Measurements from ENCODE around the gene DLG1. TPM values are rescaled to one million over a fixed set of nuclear protein-coding genes. Genes with fewer than 3 reads are reported as not detected.

DLG1 gene
- total RNA-seq, 1 donor from 2014 or later = 157 TPM

DNA sequence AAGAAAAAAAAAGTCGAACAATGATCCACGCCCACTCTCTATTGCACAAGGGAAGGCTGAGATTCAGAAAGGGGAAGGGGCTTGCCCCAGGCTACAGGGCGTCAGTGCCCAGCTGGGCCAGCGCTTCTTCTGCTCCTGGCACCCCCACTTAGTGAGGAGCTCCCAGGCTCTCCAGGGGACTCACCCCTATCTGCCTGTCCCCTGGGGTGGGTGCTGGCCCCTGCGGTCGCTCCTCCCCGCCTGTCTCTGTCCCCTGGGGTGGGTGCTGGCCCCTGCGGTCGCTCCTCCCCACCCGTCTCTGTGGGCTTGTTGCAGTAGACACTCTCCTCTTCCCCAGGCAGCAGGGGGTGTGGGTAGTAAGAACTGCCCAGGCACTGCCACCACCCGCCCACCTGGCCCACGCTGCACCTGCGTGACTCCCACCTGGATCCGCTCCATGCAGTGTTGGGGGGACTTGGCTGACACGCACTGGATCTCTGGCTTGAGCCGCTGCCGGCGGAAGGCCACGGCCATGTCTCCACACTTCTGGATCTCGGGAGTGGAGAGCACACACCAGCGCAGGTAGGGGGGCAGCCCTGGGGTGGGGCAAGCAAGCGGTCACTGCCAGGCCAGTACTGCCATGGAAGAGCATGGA is 283.4 kb downstream of the DLG1 start:
- no peak overlapping the region for H3K27ac Mint-ChIP-seq (ENCODE audit: unreplicated experiment)

DNA sequence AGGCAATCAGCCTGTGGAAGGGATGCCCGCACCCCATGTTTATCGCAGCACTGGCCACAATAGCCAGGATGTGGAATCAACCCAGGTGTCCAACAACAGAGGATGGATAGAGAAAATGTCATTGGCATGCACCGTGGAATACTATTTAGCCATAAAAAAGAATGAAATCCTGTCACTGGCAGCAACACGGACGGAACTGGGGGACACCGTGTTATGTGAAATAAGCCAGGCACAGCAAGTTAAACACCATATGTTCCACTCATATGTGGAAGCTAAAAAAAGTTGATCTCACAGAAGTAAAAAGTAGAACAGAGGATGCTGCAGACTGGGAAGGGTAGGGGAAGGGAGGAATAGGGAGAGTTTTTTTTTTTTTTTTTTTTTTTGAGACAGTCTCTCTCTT is 284.4 kb downstream of the DLG1 start:
- Mint-ChIP-seq H3K4me1 (ENCODE audit: low read depth) (no peaks in the 10 kb centered on the region), H3K4me3 (ENCODE audit: unreplicated experiment) (no peak overlapping the region)

More for the DNA sequence above, 283.4 kb downstream of the DLG1 start:
- H3K36me3 Mint-ChIP-seq (ENCODE audit: low read depth) = no peaks in the 10 kb centered on the region
- peak; percentile 87 for DNase-seq (ENCODE audit: low spot score)
- TF ChIP-seq, protein P1, sequence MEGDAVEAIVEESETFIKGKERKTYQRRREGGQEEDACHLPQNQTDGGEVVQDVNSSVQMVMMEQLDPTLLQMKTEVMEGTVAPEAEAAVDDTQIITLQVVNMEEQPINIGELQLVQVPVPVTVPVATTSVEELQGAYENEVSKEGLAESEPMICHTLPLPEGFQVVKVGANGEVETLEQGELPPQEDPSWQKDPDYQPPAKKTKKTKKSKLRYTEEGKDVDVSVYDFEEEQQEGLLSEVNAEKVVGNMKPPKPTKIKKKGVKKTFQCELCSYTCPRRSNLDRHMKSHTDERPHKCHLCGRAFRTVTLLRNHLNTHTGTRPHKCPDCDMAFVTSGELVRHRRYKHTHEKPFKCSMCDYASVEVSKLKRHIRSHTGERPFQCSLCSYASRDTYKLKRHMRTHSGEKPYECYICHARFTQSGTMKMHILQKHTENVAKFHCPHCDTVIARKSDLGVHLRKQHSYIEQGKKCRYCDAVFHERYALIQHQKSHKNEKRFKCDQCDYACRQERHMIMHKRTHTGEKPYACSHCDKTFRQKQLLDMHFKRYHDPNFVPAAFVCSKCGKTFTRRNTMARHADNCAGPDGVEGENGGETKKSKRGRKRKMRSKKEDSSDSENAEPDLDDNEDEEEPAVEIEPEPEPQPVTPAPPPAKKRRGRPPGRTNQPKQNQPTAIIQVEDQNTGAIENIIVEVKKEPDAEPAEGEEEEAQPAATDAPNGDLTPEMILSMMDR (IDR thresholded peaks at IDR 0.05) = no peak
- no peaks in the 10 kb centered on the region for H3K9me3 Mint-ChIP-seq (ENCODE audit: low read depth)
- H3K4me1 Mint-ChIP-seq (ENCODE audit: low read depth) = no peaks in the 10 kb centered on the region
- H3K27me3 Mint-ChIP-seq (ENCODE audit: low read depth) = peaks cover 13% of the 10 kb centered on the region
- H3K4me3 Mint-ChIP-seq (ENCODE audit: unreplicated experiment) = no peak overlapping the region

DNA sequence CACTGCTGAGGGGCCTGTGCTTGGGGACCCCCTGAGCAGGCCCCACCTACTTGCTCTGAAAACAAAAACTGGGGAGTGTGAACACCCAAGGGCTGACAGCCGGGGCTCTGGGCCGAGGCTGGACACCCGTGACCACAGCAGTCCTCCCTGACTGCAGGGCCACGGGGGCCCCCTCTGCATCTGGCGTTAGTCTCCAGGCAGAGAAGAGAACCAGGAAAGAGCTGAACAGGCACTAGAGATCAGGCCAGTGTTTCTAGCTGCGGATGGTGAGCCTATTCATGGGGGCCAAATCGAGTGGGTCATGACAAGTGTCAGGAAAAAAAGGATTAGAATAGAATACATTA is 285.9 kb downstream of the DLG1 start:
- no peak overlapping the region for H3K27ac Mint-ChIP-seq (ENCODE audit: unreplicated experiment)
- H3K9me3 Mint-ChIP-seq (ENCODE audit: low read depth) = no peaks in the 10 kb centered on the region
- no peaks in the 10 kb centered on the region for H3K27me3 Mint-ChIP-seq (ENCODE audit: low read depth)
- no peaks in the 10 kb centered on the region for H3K36me3 Mint-ChIP-seq (ENCODE audit: low read depth)
- H3K4me3 Mint-ChIP-seq (ENCODE audit: unreplicated experiment) = no peak overlapping the region
- peak; percentile 27 for DNase-seq (ENCODE audit: low spot score)
- TF ChIP-seq, protein P1 (IDR thresholded peaks at IDR 0.05) = no peak
- no peaks in the 10 kb centered on the region for H3K4me1 Mint-ChIP-seq (ENCODE audit: low read depth)

More for the DNA sequence above, 284.4 kb downstream of the DLG1 start:
- TF ChIP-seq, protein P1 (IDR thresholded peaks at IDR 0.05) = no peak
- Mint-ChIP-seq H3K9me3 (ENCODE audit: low read depth) (no peaks in the 10 kb centered on the region), H3K27me3 (ENCODE audit: low read depth) (peaks cover 4% of the 10 kb centered on the region), H3K27ac (ENCODE audit: unreplicated experiment) (no peak overlapping the region), H3K36me3 (ENCODE audit: low read depth) (no peaks in the 10 kb centered on the region)
- peak; percentile 13 for DNase-seq (ENCODE audit: low spot score)

DNA sequence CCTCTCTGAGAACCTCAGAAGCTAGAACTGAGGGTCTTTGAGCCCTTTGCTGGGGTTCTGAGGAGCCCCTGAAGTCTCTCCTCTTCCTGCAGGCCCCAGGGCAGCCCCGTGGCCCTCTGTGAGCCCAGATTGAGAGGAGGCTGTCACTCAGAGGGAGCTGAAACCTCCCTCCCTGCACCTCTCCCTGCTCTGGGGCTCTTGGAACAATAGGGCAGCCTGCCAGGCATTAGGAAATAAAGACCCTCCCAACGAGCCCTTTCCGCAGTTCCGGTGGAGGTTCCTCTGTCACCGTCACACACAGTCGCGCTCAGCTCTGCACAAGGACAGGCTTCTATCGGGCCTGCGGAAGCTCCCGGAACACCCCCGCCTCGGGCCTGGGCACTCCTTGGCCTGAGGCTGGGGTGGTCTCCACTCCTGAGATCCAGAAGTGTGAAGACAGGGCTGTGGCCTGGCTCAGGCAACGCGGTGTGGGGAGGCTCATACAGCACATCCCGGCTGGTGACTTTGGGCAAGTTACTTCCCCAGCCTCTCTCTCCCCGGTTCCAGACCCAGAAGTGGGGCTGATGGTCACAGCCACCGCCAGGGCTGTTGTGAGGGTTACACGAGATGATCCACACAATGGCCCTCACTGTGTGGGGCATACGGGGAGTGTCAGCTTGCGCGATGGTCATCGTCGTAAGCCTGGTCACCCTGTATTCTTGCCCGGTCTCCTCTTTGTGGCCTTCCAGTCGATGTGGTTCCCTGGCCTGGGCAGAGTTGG is 286.5 kb downstream of the DLG1 start:
- DNase-seq (ENCODE audit: low spot score) = no peak
- Mint-ChIP-seq H3K27me3 (ENCODE audit: low read depth) (no peaks in the 10 kb centered on the region), H3K4me1 (ENCODE audit: low read depth) (no peaks in the 10 kb centered on the region), H3K4me3 (ENCODE audit: unreplicated experiment) (no peak overlapping the region), H3K36me3 (ENCODE audit: low read depth) (no peaks in the 10 kb centered on the region), H3K9me3 (ENCODE audit: low read depth) (no peaks in the 10 kb centered on the region), H3K27ac (ENCODE audit: unreplicated experiment) (no peak overlapping the region)
- TF ChIP-seq, protein P1 (IDR thresholded peaks at IDR 0.05) = no peak

DNA sequence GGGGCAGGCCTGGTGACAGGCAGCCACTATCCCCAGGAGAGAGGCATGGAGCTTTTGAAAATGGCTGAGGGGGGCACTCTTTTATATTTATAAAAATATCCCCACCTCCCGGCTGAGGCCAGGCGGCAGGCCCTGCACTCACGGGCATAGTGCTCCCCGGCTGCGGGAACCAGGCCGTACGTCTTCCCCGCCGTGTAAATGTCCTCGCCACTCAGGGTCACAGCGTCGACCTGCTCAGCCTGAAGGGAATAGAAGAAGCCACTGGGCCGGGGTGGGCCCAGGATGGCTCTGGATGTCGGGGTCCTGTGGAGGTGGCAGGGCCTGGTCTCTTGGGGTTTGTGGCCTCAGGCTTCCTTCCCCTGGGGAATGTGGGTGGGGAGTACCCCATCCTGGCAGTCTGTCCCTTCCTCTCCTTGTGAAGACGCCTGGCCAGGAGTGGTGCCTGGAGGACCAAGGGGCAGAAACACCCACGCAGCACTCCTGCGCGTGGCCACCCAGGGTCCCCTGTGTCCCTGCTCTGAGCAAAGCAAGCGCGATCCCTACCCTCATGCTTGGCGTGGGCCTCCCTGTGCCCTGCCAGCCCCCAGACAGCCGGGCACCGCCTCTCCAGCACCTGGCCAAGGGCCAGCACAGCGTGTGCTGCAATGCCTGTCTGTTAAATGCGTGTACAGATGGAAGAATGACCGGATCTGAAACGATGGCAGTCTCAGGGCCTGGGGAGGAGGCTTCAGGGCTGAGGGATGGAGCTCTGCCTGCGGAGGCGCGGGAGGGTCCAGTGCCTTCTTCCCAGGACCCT is 287.7 kb downstream of the DLG1 start:
- Mint-ChIP-seq H3K9me3 (ENCODE audit: low read depth) (no peaks in the 10 kb centered on the region), H3K4me1 (ENCODE audit: low read depth) (no peaks in the 10 kb centered on the region), H3K27me3 (ENCODE audit: low read depth) (no peaks in the 10 kb centered on the region), H3K36me3 (ENCODE audit: low read depth) (no peaks in the 10 kb centered on the region), H3K4me3 (ENCODE audit: unreplicated experiment) (no peak overlapping the region), H3K27ac (ENCODE audit: unreplicated experiment) (no peak overlapping the region)
- TF ChIP-seq, protein P1 (IDR thresholded peaks at IDR 0.05) = no peak
- DNase-seq (ENCODE audit: low spot score) = no peak

All from chondrocyte (in vitro differentiated cells).